G401.6 (cell line): ENCODE measurements around the gene PIK3C2B.

Experiments
- FAIRE-seq: peaks from 2 replicates; lab custom pipeline; 2012; peaks lifted over from hg19 to GRCh38; lab: Jason Lieb, UNC

Gene PIK3C2B

DNA sequence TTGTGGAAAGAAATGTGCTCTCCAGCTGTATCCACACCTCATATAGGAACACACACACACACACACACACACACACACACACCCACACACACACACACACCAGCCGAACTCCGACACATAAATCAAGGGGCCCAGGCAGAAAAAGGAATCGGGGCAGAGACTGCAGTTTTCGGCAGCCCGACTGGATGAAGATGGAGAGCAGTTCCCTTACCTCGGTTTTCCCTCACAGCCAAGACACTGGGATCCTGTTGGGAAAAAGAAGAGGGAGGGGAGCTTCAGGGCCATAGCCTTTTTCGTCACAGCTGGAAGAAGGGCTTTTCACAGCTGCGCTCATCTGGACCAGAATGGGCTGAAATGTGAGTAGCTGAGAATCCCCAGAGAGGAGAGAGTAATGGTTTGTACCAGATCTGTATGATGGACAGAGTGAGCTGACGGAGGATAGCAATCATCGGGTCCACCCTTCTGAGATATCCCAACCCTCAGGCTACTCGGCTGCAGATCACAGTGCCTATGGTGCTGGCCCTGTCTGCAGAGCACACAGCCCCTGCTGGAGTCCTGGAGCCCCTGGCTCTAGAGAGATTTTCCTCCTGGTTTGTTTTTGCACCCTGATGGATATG lies 37.7 kb downstream of the PIK3C2B start:
- FAIRE-seq, result no peak

GRCh38 chr1:204455831-204456145 lies 38.8 kb downstream of the PIK3C2B start:
- no peak for FAIRE-seq

- no peak for FAIRE-seq
Measured at GRCh38 chr1:204455063-204455830, 39.4 kb downstream of the PIK3C2B start.

- no peak for FAIRE-seq
Measured at GRCh38 chr1:204454476-204454875, 40.1 kb downstream of the PIK3C2B start.

DNA sequence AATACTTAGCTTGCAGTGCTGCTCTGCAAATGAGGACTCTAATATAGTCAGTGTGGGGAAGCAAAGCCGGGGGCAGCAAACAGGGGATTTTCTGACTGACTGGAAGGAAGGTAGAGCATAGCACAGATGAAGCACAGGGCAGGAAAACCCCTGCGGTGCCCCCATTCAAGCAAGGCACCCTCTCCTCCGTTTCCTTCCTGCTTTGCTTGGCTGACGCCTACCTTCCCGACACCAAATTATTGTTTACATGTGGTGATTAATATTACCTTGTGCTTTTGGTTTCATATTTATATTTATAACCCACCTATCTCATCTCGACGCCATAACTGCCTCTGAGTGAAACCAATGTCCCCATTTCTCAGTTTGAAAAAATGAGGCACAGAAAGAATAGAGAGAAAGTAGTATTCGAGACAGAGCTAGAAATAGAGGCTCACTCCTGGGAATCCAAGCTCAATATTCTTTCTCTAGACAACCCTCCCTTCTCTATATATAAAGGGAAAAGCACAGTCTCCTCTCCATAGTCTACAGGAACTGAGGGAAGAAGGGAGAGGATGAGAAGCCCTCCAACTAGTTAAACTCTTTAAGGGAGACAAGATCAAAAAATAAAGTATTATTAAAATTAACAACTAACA lies 41.3 kb downstream of the PIK3C2B start:
- FAIRE-seq, result no peak

DNA sequence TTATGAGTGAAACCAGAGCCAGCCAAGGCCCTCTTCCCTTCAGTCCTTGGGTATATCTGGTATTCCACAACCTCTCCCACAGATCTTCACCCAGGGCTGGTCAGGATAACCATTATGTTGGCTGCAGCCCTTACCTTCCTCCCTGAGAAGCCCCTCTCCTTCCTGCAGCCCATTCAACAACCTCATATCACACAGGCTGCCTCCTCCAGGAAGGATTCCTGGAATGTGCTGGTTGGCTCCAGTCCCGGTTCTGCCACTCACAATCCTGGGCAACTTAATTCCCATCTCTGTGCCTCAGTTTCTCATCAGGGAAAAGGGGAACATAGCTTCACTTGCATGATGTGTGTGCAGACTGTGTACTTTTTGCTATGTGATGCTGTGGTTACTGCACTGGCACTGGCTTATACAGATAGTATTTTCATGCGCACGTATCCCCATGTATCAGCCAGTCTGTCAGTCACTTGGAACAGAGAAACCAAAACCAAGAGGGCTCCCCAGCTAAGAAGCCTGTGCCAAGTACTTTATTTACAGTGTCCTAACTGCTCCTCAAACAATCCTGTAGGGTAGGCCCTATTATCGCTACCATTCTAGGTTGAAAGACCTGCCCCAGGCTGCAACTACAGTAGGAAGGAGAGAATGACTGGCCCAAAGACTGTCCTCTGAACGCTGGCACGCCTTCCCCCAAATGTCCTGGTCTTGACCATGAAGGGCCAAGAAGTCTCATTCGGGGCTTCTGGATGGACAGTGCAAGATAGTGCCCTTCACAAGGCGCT lies 43.1 kb downstream of the PIK3C2B start:
- FAIRE-seq, result no peak

GRCh38 chr1:204450461-204451257 lies 43.9 kb downstream of the PIK3C2B start:
- no peak for FAIRE-seq

- FAIRE-seq, result no peak
Measured at GRCh38 chr1:204449678-204450280, 44.8 kb downstream of the PIK3C2B start.

- no peak for FAIRE-seq
Measured at GRCh38 chr1:204448991-204449677, 45.5 kb downstream of the PIK3C2B start.

DNA sequence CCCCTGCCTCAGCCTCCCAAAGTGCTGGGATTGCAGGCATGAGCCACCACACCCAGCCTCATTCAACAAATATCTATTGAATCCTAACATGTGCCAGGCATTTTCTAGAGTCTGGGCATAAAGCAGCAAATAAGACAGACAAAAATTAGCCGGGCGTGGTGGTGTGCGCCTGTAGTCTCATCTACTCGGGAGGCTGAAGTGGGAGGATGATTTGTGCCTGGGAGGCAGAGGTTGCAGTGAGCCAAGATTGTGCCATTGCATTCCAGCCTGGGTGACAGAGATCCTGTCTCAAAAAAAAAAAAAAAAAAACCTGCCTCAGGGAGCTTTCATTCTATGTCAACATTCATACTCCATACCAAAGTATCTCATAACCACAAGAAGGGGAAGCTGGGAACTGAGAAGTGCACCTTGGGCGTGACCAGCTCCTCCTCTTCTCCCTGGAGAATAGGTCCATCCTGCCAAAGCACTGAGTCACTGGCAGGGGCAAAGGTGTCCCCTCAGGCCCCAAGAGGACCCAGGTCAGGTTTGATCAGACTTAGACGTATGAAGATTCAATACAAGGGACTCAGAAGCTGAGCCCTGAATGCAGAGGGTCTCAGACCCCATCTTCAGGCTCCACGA lies 46.2 kb downstream of the PIK3C2B start:
- FAIRE-seq, result no peak

DNA sequence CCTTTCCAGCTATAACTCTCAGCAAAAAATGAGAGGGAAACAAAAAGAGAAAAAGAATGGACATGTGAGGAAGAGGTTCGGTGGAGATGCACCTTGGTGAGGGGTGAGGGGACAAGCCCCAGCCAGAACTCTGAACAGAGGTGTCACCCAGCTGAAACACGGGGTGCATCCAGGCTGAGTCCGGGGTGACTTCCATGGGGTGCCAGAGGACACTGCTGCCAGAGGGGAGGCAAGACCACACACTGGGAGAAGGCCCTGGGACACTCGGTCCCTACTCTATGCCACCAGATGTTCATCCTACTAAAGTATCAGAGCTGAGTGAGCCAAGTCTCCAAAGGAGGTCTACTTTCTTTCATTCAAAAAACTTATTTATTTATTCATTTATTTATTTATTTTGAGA lies 46.9 kb downstream of the PIK3C2B start:
- FAIRE-seq, result no peak

- no peak for FAIRE-seq
Measured at GRCh38 chr1:204447190-204447589, 47.4 kb downstream of the PIK3C2B start.

DNA sequence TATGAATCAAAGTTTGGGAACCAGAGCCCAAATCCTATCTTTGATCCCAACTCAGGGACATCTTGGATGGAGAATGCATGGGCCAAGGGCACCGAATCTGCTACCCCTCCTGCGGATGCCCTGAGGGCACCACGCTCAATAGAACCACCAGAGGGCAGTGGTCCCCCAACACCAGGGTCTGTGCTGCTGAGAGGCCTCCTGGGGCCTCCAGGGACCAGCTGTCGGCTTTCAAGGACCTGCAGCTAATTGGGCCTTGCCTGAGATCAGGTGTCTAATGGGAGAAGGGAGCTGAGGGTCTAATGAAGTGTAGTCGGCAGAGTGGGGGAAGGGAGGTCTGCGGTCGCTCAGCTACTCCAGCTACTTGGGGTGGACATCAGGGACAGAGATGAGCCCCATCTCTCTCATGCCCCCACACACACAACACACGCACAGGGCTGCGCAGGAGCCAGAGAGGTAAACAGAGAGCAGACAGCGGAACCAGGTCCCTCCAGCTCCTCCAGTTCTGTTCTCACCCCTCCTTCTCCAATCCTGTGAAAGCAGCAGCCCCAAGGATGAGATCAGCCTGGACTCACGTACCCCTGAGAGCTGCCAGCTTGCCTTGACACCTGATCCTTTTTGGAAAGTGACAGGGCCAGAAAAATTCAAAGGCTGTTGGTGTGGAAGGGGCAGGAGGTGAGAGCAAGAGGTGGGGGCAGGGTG lies 48.0 kb downstream of the PIK3C2B start:
- FAIRE-seq, result no peak

- FAIRE-seq, result no peak
Measured at GRCh38 chr1:204445860-204446412, 48.7 kb downstream of the PIK3C2B start.
